GM21447 (cell line): ENCODE measurements around the gene NKAIN1.
"Not testable (repeated sequence)": the region's sequence is repeated elsewhere in the genome, so short reads cannot be mapped to it uniquely, and the experiment has no call there.

ENCODE experiments used
- ATAC-seq: cut with Tn5 transposase; IDR thresholded peaks from one replicate; pipeline ENCODE4 v1.9.1; 2021; ENCODE audit not compliant: unreplicated experiment

NKAIN1 gene

GRCh38 chr1:31239653-31240241, at the start of gene NKAIN1:
NKAIN1 (minus strand) TSS chr1:31239887; CDS start chr1:31239547, 340 bp downstream.
- no peak for ATAC-seq

- ATAC-seq: no peak
Observed at GRCh38 chr1:31289021-31289420, 49.3 kb upstream of the NKAIN1 start.

GRCh38 chr1:31287791-31288190, 48.1 kb upstream of the NKAIN1 start:
- ATAC-seq: not testable (repeated sequence)

- ATAC-seq: not testable (repeated sequence)
Observed at GRCh38 chr1:31282426-31282825, 42.7 kb upstream of the NKAIN1 start.

DNA sequence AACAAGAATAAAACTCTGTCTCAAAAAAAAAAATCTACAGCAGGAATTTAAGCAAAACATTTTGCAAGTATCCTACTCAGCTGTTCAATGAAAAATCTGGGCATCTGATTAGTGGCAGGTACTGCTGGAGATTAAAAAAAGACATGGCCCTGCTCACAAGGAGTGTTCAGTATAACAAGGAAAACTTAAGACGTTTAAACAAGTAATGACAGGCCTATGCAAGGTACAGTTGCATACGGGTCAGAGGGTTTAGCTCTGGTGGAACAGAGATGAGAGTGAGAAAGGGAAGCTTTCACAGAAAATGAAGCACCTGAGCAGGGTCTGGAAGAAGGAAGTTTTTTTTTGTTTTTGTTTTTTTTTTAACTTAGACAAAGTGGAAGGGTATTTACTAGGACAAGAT, 33.9 kb upstream of the NKAIN1 start:
- no peak for ATAC-seq

GRCh38 chr1:31272369-31272768, 32.7 kb upstream of the NKAIN1 start:
- ATAC-seq: no peak

- ATAC-seq: no peak
Observed at GRCh38 chr1:31266547-31266946, 26.9 kb upstream of the NKAIN1 start.

- ATAC-seq: no peak
Observed at GRCh38 chr1:31264790-31265386, 25.2 kb upstream of the NKAIN1 start.

GRCh38 chr1:31263408-31263807, 23.7 kb upstream of the NKAIN1 start:
- ATAC-seq: no peak

- not testable (repeated sequence) for ATAC-seq
Observed at GRCh38 chr1:31262393-31262792, 22.7 kb upstream of the NKAIN1 start.

DNA sequence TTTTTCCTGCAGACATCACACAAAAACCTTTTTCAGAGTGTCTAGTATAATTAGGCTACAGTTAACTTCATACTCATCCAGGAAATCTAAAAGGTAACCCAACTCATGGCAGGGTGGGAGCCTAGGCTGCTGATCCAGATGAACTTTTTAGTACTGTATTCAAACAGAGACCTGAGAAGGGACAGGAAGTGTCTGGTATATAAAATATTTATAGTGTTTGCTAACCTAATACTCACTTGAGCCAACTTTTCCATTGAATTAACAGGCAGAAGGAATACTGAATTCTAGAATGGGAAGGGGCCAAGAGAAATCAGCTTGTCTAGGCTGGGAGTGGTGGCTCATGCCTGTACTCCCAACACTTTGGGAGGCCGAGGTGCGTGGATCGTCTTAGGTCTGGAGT, 22.2 kb upstream of the NKAIN1 start:
- ATAC-seq: no peak

- ATAC-seq: no peak
Observed at GRCh38 chr1:31259746-31260145, 20.1 kb upstream of the NKAIN1 start.

DNA sequence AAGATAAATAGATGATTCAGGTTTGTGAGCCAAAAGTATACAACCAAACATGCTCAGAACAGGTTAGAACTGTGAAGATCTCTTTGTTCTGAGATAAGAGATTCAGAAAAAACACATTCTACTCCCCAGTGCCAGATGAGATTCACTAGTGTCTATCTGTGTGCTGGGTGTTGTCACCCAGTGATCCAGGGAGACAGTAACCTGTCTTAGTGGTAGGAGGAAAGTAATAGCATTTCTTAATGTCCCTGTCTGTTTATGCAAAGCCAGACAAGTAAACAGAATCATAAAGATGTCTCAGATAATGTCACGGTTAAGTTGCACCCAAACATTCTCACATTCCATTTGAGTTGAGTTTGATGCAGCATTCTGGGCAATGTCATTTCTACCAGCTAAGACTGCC, 18.9 kb upstream of the NKAIN1 start:
- no peak for ATAC-seq

DNA sequence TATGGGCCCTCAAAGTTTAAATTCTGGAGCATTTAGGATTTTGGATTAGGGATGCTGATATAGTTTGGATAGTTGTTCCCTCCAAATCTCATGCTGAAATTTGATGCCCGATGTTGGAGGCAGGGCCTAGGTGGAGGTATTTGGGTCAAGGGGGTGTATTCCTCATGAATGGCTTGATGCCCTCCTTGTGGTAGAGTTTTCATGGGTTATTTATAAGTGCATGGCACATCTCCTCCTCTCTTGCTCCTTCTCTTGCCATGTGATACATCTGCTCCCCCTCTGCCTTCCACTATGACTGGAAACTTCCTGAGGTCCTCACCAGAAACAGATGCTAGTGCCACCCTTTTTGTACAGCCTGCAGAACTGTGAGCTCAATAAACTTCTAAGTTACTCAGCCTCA, 17.5 kb upstream of the NKAIN1 start:
- ATAC-seq: no peak

GRCh38 chr1:31249854-31250253, 10.2 kb upstream of the NKAIN1 start:
- no peak for ATAC-seq

GRCh38 chr1:31248276-31248675, 8.6 kb upstream of the NKAIN1 start:
- no peak for ATAC-seq

DNA sequence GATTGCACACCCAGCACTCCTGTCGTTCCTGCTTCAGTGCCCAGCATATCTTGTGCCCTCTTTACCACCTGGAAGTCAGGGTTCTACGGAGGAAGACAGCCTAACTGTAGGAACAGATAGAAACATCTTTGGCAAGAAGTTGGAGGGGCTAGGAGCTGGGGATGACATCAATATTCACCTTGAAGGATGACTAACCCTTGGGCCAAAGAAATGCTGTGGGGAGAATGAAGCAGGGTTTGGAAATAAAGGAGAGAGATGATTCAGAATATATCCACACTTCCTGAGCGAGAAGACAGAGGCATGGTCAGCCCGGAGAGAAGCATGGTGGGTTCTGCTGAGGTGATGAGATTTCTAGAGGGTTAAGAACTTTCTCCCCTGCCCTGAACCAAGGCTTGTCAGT, 4.6 kb upstream of the NKAIN1 start:
- no peak for ATAC-seq

GRCh38 chr1:31243501-31244286, 4.0 kb upstream of the NKAIN1 start:
- no peak for ATAC-seq

GRCh38 chr1:31241321-31241720, 1.6 kb upstream of the NKAIN1 start:
- ATAC-seq: no peak

DNA sequence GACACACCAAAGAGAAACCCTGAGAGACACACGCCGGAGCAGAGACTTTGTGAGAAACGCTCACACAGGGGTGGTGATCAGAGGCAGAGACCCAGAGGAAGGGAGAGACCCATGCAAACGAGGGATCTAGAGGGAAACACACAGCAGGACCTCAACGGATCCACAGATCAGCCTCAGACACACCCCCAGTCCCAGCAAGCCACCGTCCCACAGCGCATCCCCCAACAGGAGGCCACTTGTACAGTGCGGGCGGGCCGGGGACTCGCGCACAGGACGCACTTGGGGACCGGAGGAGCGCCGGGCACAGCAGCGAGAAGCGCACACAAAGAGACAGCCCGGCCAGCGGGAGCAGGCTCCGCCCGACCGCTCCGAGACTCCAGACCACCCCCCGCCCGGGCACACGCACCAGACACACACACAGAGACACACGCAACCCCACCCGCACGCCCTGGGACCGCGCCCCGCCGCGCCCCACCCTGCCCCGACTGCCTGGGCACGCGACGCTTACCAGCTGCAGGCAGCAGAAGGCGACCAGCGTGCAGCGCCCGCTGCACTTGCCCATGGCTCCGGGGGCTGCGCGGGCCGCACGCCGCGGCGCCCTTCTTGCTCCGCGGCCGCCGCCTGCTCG, 587 bp downstream of the NKAIN1 start:
- no peak for ATAC-seq

DNA sequence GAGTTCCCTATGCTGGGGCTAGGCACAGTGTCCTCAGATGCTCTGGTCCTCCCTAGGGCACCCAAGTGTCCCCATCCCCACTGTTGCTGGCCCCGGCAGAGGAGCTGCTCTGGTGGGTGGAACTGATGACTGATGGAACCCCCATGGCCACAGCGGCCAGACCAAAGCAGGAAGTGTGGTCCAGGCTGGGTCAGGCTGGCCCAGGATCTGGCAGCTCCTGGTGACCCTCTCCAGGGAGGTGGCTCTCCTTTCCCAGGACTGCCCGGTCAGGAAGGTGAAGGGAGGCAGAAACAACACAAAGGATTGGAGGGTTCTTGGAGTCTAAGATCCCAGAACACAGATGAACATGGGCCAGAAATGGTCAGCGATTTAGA, 1.1 kb downstream of the NKAIN1 start:
- ATAC-seq: no peak

DNA sequence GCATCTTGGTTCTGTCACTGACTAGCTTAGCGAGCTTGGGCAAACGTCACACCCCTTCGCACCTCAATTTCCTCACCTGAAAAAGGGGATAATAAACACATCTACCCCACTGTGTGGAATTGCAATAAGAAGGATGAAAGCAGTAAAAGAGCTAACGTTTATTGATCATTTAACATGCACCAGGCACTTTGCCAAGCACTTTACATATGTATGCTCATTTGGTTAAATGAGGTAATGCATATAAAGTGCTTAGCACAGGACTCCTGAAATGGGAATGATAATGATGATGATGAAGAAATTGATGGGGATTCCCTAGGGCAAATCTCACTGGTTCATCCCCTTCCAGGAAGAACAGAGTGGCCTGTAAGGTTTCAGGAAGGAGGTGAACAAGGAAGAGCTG, 4.8 kb downstream of the NKAIN1 start:
- ATAC-seq: no peak
